Measurements from ENCODE around the gene GNPTAB.

The GNPTAB gene

GRCh38 chr12:101696251-101697196 lies 134.2 kb downstream of the GNPTAB start:
- DNase-seq (ENCODE audit: low spot score), result no peak

- no peak for DNase-seq (ENCODE audit: low spot score)
Observed at GRCh38 chr12:101695706-101696105, 135.1 kb downstream of the GNPTAB start.

Data from CD4-positive, alpha-beta T cell treated with Interleukin-2 at 100 ng/mL for 4 hours (primary cell).